ENCODE results near the gene EHD1. TPM values are rescaled to one million over a fixed set of nuclear protein-coding genes. Genes with fewer than 3 reads are reported as not detected.

EHD1 gene
- total and polyA plus RNA-seq, 2 of the 8 experiments (the other 6 are each of a cell fraction or from before 2014, with no cell fraction given) = 31.5 to 42.9 TPM

DNA sequence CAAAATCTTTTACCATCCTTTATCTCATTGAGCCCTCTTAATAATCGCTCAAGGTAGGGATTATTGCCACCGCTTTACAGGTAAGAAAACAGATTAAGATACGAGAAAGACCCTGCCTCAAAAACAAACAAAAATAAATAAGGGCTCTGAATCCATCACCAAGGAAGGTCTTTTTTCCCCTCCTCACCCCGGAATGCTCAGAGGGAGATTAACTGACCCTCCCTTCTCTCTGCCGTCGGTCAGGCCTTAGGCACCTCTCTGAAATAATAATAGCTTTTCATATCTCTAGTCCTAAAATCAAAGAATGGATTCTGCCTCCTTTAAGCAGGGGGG, 39.2 kb upstream of the EHD1 start:
- no peak overlapping the region; the same call in 1 of the 2 replicates for H2BK12ac ChIP-seq (ENCODE audit: low read depth, low read length)
- peaks cover 0 to 11% (median 4%) of the 10 kb centered on the region in 4 experiments; a peak in 5 of 7 replicates for H3K4me1 ChIP-seq (replicated peaks in 1 of 4; ENCODE audit: control insufficient read depth in 3 of 4, insufficient read depth in 4 of 4, low read length in 3 of 4)
- no peak overlapping the region for H4K91ac ChIP-seq (replicated peaks; ENCODE audit: insufficient read length, low read length)
- POLR2A ChIA-PET (ENCODE audit: partially characterized antibody) = interaction anchor here (1.0 to 1.5 kb wide), 2 partner anchors 12 to 53 kb away, joined by 3 to 6 read pairs; no protein-coding TSS in a partner anchor
- WGBS, 2 experiments (ENCODE audit: extremely low coverage in 1 of 2, insufficient coverage in 1 of 2, insufficient read length in 1 of 2, insufficient replicate concordance in 2 of 2, low coverage in 1 of 2, low lambda C conversion rate in 2 of 2, missing lambda C conversion rate in 1 of 2) = 15% methylated on average over 6 of the region's 6 CpGs; no CpG with 5 or more reads in 1 of the 2 experiments
- H3K4me2 ChIP-seq (ENCODE audit: insufficient read depth in 1 of 2, low read depth in 2 of 2, low read length in 2 of 2) = peak overlapping the region; percentile 67 to 98
- no peaks in the 10 kb centered on the region for H3K27me3 ChIP-seq (replicated peaks in 1 of 4; ENCODE audit: control insufficient read depth in 3 of 4, extremely low read depth in 1 of 4, insufficient read depth in 3 of 4, low read length in 3 of 4)
- H2AK5ac ChIP-seq (ENCODE audit: low read depth, low read length) = no peak overlapping the region
- CTCF ChIA-PET (ENCODE audit: partially characterized antibody) = interaction anchor here (0.6 to 6.1 kb wide), 6 partner anchors 11 to 96 kb away, joined by 3 to 37 read pairs (median 11); partner anchors contain the start of genes ARL2, BATF2 and GPHA2
- H3K9ac ChIP-seq (replicated peaks in 1 of 4; ENCODE audit: extremely low read depth in 1 of 4, low read depth in 3 of 4, low read length in 3 of 4) = peak overlapping the region in 3 of 4 experiments; percentile 14 to 29 (median 22); a peak in 3 of 7 replicates
- DNase-seq (ENCODE audit: low read depth in 1 of 2, low spot score in 2 of 2) (no peak), FAIRE-seq (no peak)
- H4K8ac ChIP-seq (ENCODE audit: extremely low read depth, insufficient read depth, low read length) = no peak overlapping the region
- H2BK120ac ChIP-seq (replicated peaks; ENCODE audit: low read depth, low read length) = peak overlapping the region; percentile 37
- peaks cover 0 to 3% (median 0%) of the 10 kb centered on the region in 4 experiments; a peak in 3 of 8 replicates for H3K36me3 ChIP-seq (ENCODE audit: control insufficient read depth in 2 of 4, insufficient read depth in 4 of 4, low read length in 3 of 4)
- peak overlapping the region; percentile 57 for H3K4ac ChIP-seq (replicated peaks; ENCODE audit: insufficient read length, low read depth, low read length)
- H3K23ac ChIP-seq (ENCODE audit: insufficient read length) = no peak overlapping the region
- H2AFZ ChIP-seq (ENCODE audit: low read length) = peak overlapping the region; percentile 38; the same call in 1 of the 2 replicates
- H2BK5ac ChIP-seq (ENCODE audit: low read depth, low read length) = peak overlapping the region; percentile 41; the same call in 1 of the 2 replicates
- no peaks in the 10 kb centered on the region for H3K9me3 ChIP-seq (ENCODE audit: insufficient read depth in 2 of 2, low read depth in 1 of 2, low read length in 1 of 2)
- H3K56ac ChIP-seq (replicated peaks; ENCODE audit: insufficient read length, low read depth, low read length) = no peak overlapping the region
- H4K5ac ChIP-seq (ENCODE audit: insufficient read length, low read depth, low read length) = peak overlapping the region; percentile 65
- H3K79me1 ChIP-seq (ENCODE audit: low read depth, low read length) = 0 out of 2 replicates have a peak, but pooled peaks cover 3% of the 10 kb centered on the region
- H3K14ac ChIP-seq (ENCODE audit: insufficient read length) = no peak overlapping the region
- H3K79me2 ChIP-seq (ENCODE audit: control insufficient read depth in 1 of 2, insufficient read depth in 2 of 2, low read length in 2 of 2) = no peaks in the 10 kb centered on the region
- H2BK20ac ChIP-seq (ENCODE audit: low read length) = no peak overlapping the region
- peaks cover 13% of the 10 kb centered on the region for H3K23me2 ChIP-seq (ENCODE audit: low read depth, low read length)
- H3K18ac ChIP-seq (ENCODE audit: extremely low read depth, low read length) = 0 out of 2 replicates have a peak overlapping the region, but pooled peaks have one; percentile 22
- peaks cover 0 to 2% of the 10 kb centered on the region in 2 experiments for H4K20me1 ChIP-seq (replicated peaks in 1 of 2; ENCODE audit: control insufficient read depth in 1 of 2, insufficient read depth in 2 of 2, low read length in 2 of 2)
- H2BK15ac ChIP-seq (ENCODE audit: low read length) = no peak overlapping the region
- H3K4me3 ChIP-seq (ENCODE audit: extremely low read depth in 1 of 4, insufficient read depth in 2 of 4, low read depth in 3 of 4, low read length in 4 of 4) = peak overlapping the region; percentile 42 to 74 (median 58)
- peak overlapping the region; percentile 21; the same call in 1 of the 2 replicates for H3K27ac ChIP-seq (ENCODE audit: low read depth, low read length)
- TF ChIP-seq TAF1 (IDR thresholded peaks at IDR 0.05; ENCODE audit: low read depth, low read length) (no peak), EP300 (IDR thresholded peaks at IDR 0.05; ENCODE audit: borderline replicate concordance in 1 of 2, low read depth in 2 of 2, low read length in 2 of 2) (no peak), NANOG (IDR thresholded peaks at IDR 0.05; ENCODE audit: insufficient read depth, low read depth, low read length, poor library complexity, severe bottlenecking) (no peak), PHF8 (conservative IDR thresholded peaks at IDR 0.05; ENCODE audit: low read depth, low read length) (no peak), BCL11A (IDR thresholded peaks at IDR 0.05; ENCODE audit: low read depth in 2 of 2, low read length in 2 of 2) (no peak), SP1 (IDR thresholded peaks at IDR 0.05; ENCODE audit: low read depth, low read length) (no peak), CREB1 (IDR thresholded peaks at IDR 0.05) (no peak), POLR2AphosphoS5 (IDR thresholded peaks at IDR 0.05; ENCODE audit: low read depth, low read length) (no peak), ASH2L (IDR thresholded peaks at IDR 0.05; ENCODE audit: low read length) (no peak), YY1 (IDR thresholded peaks at IDR 0.05; ENCODE audit: low read depth, low read length) (no peak), JUND (IDR thresholded peaks at IDR 0.05; ENCODE audit: low read length) (no peak)
